ENCODE data around the gene MSX2.
A peak's percentile ranks its signal among the peaks of the same experiment; 100 is the strongest.

The MSX2 gene

DNA sequence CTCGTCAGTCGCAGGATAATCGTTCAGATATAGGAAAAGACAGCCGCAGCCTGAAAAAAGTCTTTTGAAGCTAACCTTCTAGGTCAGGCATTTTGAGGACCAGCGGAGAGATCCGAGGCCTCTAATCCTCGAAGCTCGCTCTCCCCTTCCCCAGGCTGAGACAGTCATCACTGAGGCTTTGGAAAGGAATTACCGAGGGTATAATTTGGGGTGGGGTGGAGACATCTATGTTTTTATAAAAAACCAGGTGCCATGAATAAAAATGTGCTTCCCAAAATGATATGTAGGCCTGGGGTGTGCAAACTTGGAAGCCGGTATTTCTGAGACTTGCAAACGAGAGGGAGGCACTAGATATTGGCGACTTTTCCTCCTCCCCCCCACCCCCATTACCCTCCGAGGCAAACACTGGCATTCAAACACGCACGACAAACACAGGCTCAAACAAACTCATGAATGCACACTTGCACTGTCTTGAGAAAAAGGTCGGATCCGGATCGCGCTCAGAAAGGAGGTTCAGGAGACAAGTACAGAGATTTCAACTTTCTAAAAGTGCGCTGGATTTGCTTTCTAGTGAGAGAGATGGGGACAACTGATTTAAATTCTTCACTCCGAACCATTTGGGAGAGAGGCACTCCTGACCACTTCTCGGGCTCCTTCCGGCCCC, 935 bp upstream of the MSX2 start:
- Histone ChIP-seq H3K27ac (no peak overlapping the region), H3K4me3 (peak overlapping the region; percentile 70)
- DNase-seq (ENCODE audit: low spot score), result no peak
- TF ChIP-seq, protein P1, sequence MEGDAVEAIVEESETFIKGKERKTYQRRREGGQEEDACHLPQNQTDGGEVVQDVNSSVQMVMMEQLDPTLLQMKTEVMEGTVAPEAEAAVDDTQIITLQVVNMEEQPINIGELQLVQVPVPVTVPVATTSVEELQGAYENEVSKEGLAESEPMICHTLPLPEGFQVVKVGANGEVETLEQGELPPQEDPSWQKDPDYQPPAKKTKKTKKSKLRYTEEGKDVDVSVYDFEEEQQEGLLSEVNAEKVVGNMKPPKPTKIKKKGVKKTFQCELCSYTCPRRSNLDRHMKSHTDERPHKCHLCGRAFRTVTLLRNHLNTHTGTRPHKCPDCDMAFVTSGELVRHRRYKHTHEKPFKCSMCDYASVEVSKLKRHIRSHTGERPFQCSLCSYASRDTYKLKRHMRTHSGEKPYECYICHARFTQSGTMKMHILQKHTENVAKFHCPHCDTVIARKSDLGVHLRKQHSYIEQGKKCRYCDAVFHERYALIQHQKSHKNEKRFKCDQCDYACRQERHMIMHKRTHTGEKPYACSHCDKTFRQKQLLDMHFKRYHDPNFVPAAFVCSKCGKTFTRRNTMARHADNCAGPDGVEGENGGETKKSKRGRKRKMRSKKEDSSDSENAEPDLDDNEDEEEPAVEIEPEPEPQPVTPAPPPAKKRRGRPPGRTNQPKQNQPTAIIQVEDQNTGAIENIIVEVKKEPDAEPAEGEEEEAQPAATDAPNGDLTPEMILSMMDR (IDR thresholded peaks at IDR 0.05), result no peak

DNA sequence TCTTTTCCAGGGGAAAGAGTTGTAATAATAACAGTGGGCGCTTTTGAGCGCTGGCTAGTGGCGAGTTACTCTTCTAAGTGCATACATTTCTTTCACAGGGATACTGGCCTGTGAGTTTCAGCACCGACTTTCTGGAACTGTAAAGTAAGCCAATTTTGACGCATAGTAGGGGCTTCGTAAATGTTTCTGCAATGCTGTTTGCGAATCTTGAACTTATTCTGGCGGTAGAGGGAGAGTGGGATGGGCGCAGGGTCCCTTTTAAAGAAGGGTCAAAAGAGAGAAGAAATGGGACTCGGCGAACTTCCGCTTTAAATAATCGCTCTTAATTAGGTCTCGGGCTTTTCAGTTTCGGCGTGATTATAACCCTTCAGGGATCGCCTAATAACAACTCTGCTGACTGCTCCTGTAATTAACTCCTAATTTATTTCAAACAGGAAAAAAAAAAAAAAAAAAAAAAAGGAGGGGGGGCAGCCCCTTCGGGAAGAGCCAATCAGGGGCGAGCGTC, 351 bp upstream of the MSX2 start:
- peak overlapping the region; percentile 70 for H3K4me3 ChIP-seq
- TF ChIP-seq, protein P1 (IDR thresholded peaks at IDR 0.05), result no peak
- DNase-seq (ENCODE audit: low spot score), result no peak
- H3K27ac ChIP-seq, result no peak overlapping the region

DNA sequence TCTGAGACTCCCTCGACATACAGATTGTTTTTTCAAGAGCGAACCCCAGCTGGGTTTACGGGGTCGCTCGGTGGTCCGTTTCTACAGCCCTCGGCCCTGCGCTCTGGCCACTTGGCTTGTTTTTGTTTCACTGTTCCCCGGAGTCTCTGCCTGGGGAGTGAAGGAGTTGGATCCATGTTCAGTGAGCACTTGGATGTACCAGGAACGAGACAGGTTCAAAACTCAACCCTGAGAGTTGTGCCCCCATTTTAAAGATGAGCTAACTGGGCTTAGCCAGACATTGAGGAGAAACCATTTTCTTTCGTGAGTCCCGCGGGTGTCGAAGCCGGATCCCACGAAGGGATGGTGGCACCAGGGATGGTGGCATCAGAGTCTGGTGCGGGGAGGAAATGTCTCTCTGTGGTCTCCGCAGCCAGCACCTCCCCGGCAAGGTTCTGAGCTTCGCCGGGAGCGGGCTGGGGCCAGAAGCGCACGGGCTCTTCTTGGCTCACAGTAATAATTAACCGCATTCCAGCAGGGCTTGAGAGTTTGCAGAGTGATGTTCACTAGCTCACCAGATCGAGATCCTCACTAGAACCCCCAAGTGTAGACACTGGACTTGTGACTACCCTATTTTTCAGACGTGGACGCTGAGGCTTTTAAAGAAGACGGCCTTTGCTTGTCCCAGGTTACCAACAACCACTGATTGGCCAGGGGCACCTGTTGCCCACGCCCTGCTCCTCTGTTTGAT, 1.0 kb downstream of the MSX2 start:
- DNase-seq (ENCODE audit: low spot score), result no peak
- TF ChIP-seq, protein P1 (IDR thresholded peaks at IDR 0.05), result no peak
- Histone ChIP-seq H3K4me3 (peak overlapping the region; percentile 70), H3K27ac (no peak overlapping the region)

DNA sequence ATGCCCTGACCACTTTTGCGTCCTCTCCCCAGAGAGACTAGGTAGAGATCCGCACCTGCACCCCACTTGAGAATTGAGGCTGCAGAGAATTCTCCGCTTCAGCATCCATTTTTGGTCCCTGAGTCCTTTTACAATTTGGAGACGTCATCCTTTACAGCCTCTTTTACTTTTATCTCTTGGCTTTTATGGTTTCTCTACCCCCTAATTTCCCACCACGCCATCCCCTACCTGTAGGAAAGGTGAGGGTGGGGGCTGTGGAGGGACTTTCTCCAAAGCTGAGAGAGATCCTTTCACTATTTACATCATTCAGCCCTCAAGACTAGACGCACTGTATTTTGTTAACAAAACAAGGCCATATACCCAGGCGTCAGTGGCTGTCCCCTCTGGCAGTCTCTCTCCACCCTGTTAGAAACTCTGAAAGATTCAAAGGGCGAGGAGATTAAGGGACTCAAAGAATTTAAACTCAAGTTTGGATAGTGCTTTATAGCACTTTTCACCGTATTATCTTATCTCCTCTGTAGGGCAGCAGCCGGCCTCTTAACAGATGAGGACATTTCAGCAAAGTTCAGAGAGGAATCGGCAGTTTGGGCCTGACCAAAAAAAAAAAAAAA, 1.7 kb downstream of the MSX2 start:
- H3K4me3 ChIP-seq, result peak overlapping the region; percentile 70
- DNase-seq (ENCODE audit: low spot score), result no peak
- TF ChIP-seq, protein P1 (IDR thresholded peaks at IDR 0.05), result no peak
- H3K27ac ChIP-seq, result no peak overlapping the region

DNA sequence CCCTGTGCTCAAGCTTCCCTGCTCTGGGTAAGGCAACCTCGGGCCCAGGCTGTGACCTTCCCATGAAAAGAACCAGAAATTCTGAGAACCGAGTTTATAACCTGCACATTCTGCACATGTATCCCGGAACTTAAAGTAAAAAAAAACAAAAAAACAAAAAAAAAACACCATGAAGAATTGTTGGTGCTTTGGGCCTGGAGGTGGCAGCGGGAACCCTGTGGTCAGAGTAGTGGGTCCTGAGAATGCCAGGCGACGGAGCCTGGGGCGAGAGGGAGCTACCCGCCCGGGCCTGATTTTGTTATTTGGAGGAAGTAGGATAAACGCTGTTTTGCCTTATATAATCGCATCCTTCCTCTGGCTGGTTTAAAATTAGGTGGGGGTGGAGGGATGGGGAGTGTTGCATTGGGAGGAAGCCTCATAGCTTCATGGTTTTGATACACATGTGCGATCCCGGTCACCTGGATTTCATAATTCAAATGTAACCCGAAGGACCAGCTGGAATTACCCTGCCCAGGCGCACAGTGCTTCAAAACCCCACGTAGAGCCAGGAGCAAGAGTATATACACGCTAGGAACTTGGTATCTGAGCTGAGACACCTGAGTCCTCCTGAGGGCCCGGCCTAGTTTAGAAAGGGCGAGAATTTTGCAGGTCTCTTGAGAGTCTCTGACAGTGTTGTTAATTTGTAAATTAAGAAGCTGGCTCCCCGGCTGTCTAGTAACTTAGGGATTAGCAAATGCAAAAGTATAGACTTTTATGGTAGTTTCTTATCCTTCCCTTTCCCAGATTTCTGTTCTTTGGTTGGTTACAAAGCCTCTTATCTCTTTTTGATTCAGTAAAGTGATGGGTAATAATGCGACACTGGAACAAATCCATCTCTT, 2.8 kb downstream of the MSX2 start:
- H3K4me3 ChIP-seq, result no peak overlapping the region
- DNase-seq (ENCODE audit: low spot score), result no peak
- TF ChIP-seq, protein P1 (IDR thresholded peaks at IDR 0.05), result no peak
- H3K27ac ChIP-seq, result no peak overlapping the region

DNA sequence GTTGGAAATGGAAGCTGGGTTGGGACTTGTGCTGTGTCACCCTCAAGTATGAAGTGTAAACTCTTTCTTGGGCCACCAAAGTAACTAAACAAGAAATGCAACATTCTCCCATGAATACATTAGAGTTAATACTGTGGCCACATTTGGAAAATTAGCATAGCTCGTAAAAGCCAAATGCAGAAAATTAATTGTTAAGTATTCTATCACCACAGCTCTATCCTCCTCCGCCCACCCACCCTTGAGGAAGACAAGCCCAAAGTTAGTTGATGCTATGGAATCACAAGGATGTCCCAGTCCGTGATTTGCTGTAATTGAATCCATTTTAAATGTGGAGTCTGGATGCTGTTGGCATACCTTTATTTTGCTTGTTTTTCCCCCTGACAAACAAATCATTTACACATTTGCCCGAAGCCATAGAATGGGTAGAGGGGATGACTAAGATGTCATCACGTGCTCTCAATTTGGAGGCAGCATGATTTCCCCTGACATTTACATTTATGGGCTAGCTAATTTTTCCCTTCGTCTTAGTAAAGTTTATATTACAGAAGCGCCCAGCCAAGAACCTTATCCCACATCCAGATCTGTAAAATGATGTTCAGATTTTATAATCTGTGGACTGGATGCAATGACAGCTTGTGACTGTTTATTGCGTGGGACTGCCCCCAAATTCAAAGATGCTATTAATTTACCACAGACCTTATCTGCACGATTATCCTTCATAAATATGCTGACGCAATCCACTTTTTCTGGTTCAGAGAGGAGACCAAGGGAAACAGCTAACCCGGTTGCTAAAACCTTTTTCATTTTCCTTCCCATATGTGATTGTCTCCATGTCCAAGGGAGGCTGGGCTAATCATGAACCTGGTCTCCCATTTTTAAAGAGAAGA, 3.7 kb downstream of the MSX2 start:
- Histone ChIP-seq H3K27ac (no peak overlapping the region), H3K4me3 (no peak overlapping the region)
- no peak for DNase-seq (ENCODE audit: low spot score)
- TF ChIP-seq, protein P1 (IDR thresholded peaks at IDR 0.05), result no peak

Measured in coronary artery (tissue), 2 donors.